Anterior cingulate cortex (tissue), 58 donors: Measurements from ENCODE around the gene GRB10.
A peak's percentile ranks its signal among the peaks of the same experiment; 100 is the strongest.
"Not testable (repeated sequence)": the region's sequence is repeated elsewhere in the genome, so short reads cannot be mapped to it uniquely, and the experiment has no call there.

Source experiments
- DNase-seq, 58 donors: peaks; one replicate each; lab custom pipeline; 2025; lab: John Stamatoyannopoulos, UW

GRB10 gene

GRCh38 chr7:50781381-50782293, 1.1 kb downstream of the GRB10 start:
- peak in 10 of 58 donors; percentile 6 to 33 (median 14) for DNase-seq

- DNase-seq = no peak
These were observed 2.3 kb downstream of the GRB10 start for GRCh38 chr7:50780436-50780835.

- DNase-seq = no peak
These were observed 3.3 kb downstream of the GRB10 start for GRCh38 chr7:50779427-50779826.

- DNase-seq = no peak
These were observed 4.5 kb downstream of the GRB10 start for GRCh38 chr7:50778189-50778588.

- DNase-seq = no peak
These were observed 6.9 kb downstream of the GRB10 start for GRCh38 chr7:50775836-50776235.

GRCh38 chr7:50775231-50775630, 7.5 kb downstream of the GRB10 start:
- DNase-seq = no peak

GRCh38 chr7:50774319-50774718, 8.4 kb downstream of the GRB10 start:
- no peak for DNase-seq

- not testable (repeated sequence) for DNase-seq
These were observed 9.6 kb downstream of the GRB10 start for GRCh38 chr7:50773071-50773470.

- no peak for DNase-seq
These were observed 11.3 kb downstream of the GRB10 start for GRCh38 chr7:50771120-50772002.

GRCh38 chr7:50768485-50769474, 13.9 kb downstream of the GRB10 start:
- DNase-seq = no peak

- no peak for DNase-seq
These were observed 15.9 kb downstream of the GRB10 start for GRCh38 chr7:50766849-50767207.

- DNase-seq = peak in 1 of 58 donors; percentile 9
These were observed 16.4 kb downstream of the GRB10 start for GRCh38 chr7:50766106-50766848.

- DNase-seq = no peak
These were observed 20.4 kb downstream of the GRB10 start for GRCh38 chr7:50762337-50762736.

- no peak for DNase-seq
These were observed 21.0 kb downstream of the GRB10 start for GRCh38 chr7:50761713-50762112.

GRCh38 chr7:50757703-50758390, 24.8 kb downstream of the GRB10 start:
- DNase-seq = no peak

GRCh38 chr7:50756180-50756579, 26.5 kb downstream of the GRB10 start:
- no peak for DNase-seq

- DNase-seq = no peak
These were observed 28.0 kb downstream of the GRB10 start for GRCh38 chr7:50754684-50755083.

- no peak for DNase-seq
These were observed 28.5 kb downstream of the GRB10 start for GRCh38 chr7:50754241-50754640.

GRCh38 chr7:50752422-50752821, 30.3 kb downstream of the GRB10 start:
- no peak for DNase-seq
